VCaP (cell line): ENCODE measurements around the gene CLEC19A.

Experiments used
- H3K27ac ChIP-seq: fragments of 450-650 bp; 2 replicates; pipeline ENCODE4 v1.5.1; 2017
- TF ChIP-seq, protein P1 (sequence below): fragments of 450-650 bp; conservative IDR thresholded peaks from 2 replicates; pipeline ENCODE4 v1.5.1; 2017; ENCODE audit warnings: mild to moderate bottlenecking, moderate library complexity

The CLEC19A gene

DNA sequence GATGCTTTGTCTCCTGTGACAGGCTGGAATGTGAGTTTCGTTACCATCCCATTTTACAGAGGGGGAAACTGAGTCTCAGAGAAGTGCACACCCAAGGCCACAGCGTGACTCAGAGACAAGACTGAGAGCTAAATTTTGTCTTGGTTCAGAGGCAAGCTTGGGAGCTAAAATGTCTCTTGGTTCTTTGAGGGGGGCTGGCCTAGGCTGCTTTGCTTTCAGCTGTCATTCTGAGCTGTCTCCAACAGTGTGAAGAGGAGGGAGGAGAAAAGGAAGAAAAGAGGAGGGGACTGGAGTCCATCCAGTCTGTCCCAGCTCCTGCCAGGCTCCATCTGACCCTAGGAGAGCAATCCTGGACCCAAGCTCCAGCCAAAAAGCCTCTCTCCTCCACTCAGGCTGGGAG lies at the start of gene CLEC19A:
Gene CLEC19A, plus strand, starts transcription at position 301 of the 400 bp plus-strand sequence. CDS start 121 bp downstream, outside the sequence.
- no peak within 1 kb of the TSS for H3K27ac ChIP-seq
- TF ChIP-seq, protein P1, sequence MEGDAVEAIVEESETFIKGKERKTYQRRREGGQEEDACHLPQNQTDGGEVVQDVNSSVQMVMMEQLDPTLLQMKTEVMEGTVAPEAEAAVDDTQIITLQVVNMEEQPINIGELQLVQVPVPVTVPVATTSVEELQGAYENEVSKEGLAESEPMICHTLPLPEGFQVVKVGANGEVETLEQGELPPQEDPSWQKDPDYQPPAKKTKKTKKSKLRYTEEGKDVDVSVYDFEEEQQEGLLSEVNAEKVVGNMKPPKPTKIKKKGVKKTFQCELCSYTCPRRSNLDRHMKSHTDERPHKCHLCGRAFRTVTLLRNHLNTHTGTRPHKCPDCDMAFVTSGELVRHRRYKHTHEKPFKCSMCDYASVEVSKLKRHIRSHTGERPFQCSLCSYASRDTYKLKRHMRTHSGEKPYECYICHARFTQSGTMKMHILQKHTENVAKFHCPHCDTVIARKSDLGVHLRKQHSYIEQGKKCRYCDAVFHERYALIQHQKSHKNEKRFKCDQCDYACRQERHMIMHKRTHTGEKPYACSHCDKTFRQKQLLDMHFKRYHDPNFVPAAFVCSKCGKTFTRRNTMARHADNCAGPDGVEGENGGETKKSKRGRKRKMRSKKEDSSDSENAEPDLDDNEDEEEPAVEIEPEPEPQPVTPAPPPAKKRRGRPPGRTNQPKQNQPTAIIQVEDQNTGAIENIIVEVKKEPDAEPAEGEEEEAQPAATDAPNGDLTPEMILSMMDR: no peak

DNA sequence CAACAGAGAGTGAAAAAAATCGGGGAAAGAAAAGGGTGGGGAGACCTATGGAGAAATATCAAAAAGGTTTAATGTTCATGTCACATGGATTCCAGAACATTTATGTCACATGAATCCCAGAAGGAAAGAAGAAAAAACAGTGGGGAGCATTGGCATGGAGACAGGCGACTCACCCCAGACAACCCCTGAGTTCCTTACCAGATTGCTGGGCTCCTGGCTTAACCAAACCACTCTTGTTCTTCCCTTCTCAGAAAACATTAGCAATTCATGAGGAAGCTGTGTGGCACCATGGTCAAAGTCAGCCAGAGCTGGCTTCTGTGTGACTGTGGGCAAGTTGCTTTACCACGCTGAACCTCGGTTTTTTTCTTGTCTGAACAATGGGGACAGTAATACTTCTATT lies 49.6 kb upstream of the CLEC19A start:
- no peak overlapping the region for H3K27ac ChIP-seq
- TF ChIP-seq, protein P1: no peak

- TF ChIP-seq, protein P1: no peak
- no peak overlapping the region for H3K27ac ChIP-seq
These were observed 48.8 kb upstream of the CLEC19A start for GRCh38 chr16:19236561-19237209.

GRCh38 chr16:19238406-19238805 lies 47.1 kb upstream of the CLEC19A start:
- TF ChIP-seq, protein P1: no peak
- H3K27ac ChIP-seq: no peak overlapping the region

GRCh38 chr16:19239511-19240155 lies 45.9 kb upstream of the CLEC19A start:
- TF ChIP-seq, protein P1: no peak
- H3K27ac ChIP-seq: no peak overlapping the region

DNA sequence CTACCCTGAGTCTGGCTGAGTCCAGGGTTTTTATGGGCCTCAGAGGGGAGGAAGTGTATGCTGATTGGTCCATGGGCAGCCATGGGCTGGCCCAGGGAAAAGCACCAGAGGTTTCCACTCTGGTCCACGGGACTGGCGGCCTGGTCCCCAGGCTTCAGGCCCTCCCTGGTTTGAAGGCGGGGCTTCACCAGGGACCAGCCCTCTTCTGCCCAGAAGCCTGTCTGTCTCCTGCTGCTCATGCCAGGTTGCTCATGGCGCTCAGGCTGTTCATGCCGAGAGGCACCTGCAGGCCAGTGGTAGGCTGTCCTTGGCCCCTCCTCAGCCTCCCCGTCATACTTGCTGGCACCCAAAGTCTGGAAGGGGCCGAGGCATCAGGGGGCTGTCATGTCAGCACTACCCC lies 45.0 kb upstream of the CLEC19A start:
- TF ChIP-seq, protein P1: no peak
- H3K27ac ChIP-seq: no peak overlapping the region

- TF ChIP-seq, protein P1: no peak
- no peak overlapping the region for H3K27ac ChIP-seq
These were observed 44.0 kb upstream of the CLEC19A start for GRCh38 chr16:19241512-19241911.
